SK-N-SH treated with all-trans-retinoic acid at 6 μM for 48 hours (cell line): ENCODE measurements around the gene SCAPER.

Source experiments
- CSDC2 ChIP-seq: fragments of 250-450 bp; sonication (Bioruptor Pico); IDR thresholded peaks from 2 replicates; pipeline ENCODE4 v1.5.0; 2020; ENCODE audit warnings: mild to moderate bottlenecking, moderate library complexity
- ISL1 ChIP-seq: fragments of 250-450 bp; sonication (Bioruptor Pico); IDR thresholded peaks from 2 replicates; pipeline ENCODE4 v2.1.2; 2022; ENCODE audit warnings: mild to moderate bottlenecking, moderate library complexity
- ZNF70 ChIP-seq: fragments of 450-650 bp; formaldehyde crosslinking; IDR thresholded peaks from 2 replicates; pipeline ENCODE4 v1.5.0; 2020; ENCODE audit warnings: mild to moderate bottlenecking, moderate library complexity
- TF ChIP-seq, protein P1 (sequence below): fragments of 250-450 bp; sonication (Bioruptor Pico); IDR thresholded peaks from 2 replicates; pipeline ENCODE4 v1.5.1; 2020; ENCODE audit warnings: low read depth, mild to moderate bottlenecking, moderate library complexity
- TF ChIP-seq, protein P2 (sequence below): fragments of 250-450 bp; sonication (Bioruptor Pico); IDR thresholded peaks from 2 replicates; pipeline ENCODE4 v1.8.0; 2020; ENCODE audit warnings: mild to moderate bottlenecking, moderate library complexity, borderline replicate concordance

DNA sequence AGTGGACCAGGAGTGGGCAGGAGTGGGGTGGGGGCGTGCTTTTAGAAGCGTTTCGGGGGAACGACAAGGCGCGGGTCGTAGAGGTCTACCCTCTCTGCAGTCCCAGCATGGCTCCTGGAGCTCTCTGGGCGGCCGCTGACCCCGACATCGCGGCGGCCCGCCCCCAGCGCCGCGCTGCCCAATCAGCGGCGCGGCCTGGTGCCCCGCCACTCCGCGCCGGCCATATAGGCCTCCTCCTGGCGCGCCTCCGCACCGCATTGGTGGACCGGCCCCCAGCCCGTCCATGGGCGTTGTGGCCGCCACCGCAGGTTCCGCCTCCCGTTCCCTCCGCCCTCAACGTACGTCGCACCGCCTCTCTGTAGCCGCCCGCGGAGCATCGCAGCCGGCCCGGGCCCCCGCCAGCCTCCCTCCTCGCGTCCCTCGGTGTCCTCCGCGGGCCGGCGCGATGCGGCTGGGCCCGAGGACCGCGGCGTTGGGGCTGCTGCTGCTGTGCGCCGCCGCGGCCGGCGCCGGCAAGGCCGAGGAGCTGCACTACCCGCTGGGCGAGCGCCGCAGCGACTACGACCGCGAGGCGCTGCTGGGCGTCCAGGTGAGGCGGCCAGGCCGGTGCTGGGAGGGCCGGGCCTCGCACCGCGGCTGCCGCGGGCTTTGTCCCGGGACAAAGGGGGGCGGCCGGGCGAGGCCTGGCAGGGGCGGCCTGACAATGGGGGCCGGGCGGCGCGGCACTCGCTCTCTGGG, 26.4 kb upstream of the SCAPER start, which contains the start of gene RCN2:
- no peak for TF ChIP-seq CSDC2
- TF ChIP-seq, protein P1, sequence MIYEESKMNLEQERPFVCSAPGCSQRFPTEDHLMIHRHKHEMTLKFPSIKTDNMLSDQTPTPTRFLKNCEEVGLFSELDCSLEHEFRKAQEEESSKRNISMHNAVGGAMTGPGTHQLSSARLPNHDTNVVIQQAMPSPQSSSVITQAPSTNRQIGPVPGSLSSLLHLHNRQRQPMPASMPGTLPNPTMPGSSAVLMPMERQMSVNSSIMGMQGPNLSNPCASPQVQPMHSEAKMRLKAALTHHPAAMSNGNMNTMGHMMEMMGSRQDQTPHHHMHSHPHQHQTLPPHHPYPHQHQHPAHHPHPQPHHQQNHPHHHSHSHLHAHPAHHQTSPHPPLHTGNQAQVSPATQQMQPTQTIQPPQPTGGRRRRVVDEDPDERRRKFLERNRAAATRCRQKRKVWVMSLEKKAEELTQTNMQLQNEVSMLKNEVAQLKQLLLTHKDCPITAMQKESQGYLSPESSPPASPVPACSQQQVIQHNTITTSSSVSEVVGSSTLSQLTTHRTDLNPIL (CRISPR knock-in tag), result no peak
- TF ChIP-seq, protein P2, sequence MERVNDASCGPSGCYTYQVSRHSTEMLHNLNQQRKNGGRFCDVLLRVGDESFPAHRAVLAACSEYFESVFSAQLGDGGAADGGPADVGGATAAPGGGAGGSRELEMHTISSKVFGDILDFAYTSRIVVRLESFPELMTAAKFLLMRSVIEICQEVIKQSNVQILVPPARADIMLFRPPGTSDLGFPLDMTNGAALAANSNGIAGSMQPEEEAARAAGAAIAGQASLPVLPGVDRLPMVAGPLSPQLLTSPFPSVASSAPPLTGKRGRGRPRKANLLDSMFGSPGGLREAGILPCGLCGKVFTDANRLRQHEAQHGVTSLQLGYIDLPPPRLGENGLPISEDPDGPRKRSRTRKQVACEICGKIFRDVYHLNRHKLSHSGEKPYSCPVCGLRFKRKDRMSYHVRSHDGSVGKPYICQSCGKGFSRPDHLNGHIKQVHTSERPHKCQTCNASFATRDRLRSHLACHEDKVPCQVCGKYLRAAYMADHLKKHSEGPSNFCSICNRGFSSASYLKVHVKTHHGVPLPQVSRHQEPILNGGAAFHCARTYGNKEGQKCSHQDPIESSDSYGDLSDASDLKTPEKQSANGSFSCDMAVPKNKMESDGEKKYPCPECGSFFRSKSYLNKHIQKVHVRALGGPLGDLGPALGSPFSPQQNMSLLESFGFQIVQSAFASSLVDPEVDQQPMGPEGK (CRISPR knock-in tag), result no peak
- TF ChIP-seq ISL1 (CRISPR knock-in tag), result no peak
- no peak for TF ChIP-seq ZNF70 (CRISPR knock-in tag)
